Measurements from ENCODE around the gene NOX3. TPM values are rescaled to one million over a fixed set of nuclear protein-coding genes. Genes with fewer than 3 reads are reported as not detected.

Gene NOX3
- total and polyA plus RNA-seq, 2 donors (not counting 1 experiment from before 2014, with no cell fraction given), result not detected

GRCh38 chr6:155434096-155434495 lies 21.5 kb downstream of the NOX3 start:
- H3K9me3 Mint-ChIP-seq (ENCODE audit: insufficient read depth), result no peaks in the 10 kb centered on the region
- H3K79me2 ChIP-seq (ENCODE audit: control insufficient read depth, insufficient read depth, low read length), result no peaks in the 10 kb centered on the region
- no peak overlapping the region for H3K4me3 ChIP-seq (ENCODE audit: control extremely low read depth in 1 of 5, extremely low read depth in 1 of 5, insufficient read depth in 1 of 5, low read depth in 2 of 5, low read length in 4 of 5)
- H3K27ac ChIP-seq (ENCODE audit: low read length in 2 of 2), result no peak overlapping the region
- no peak overlapping the region for H3K9ac ChIP-seq (ENCODE audit: low read length)
- no peak overlapping the region for H2AFZ ChIP-seq (ENCODE audit: insufficient read depth, low read depth, low read length, poor library complexity, severe bottlenecking)
- H4K20me1 ChIP-seq (ENCODE audit: control insufficient read depth, insufficient read depth, low read length, poor library complexity, severe bottlenecking), result no peaks in the 10 kb centered on the region
- ATAC-seq (ENCODE audit: low read depth) (no peak), DNase-seq (no peak)
- no peaks in the 10 kb centered on the region for H3K9me3 ChIP-seq (ENCODE audit: control extremely low read depth in 1 of 3, control insufficient read depth in 2 of 3, insufficient read depth in 1 of 3, low read length in 2 of 3)
- WGBS (ENCODE audit: insufficient coverage), result 96% methylated on average over 5 of the region's 8 CpGs
- H3K4me2 ChIP-seq (replicated peaks; ENCODE audit: low read depth, low read length, poor library complexity, severe bottlenecking), result no peak overlapping the region
- ChIA-PET CTCF (no interaction called here), POLR2A (no interaction called here)
- no peaks in the 10 kb centered on the region for H3K36me3 ChIP-seq (replicated peaks in 1 of 2; ENCODE audit: control extremely low read depth in 1 of 2, control insufficient read depth in 1 of 2, extremely low read depth in 1 of 2, insufficient read depth in 2 of 2, low read length in 1 of 2)
- TF ChIP-seq, protein P1, sequence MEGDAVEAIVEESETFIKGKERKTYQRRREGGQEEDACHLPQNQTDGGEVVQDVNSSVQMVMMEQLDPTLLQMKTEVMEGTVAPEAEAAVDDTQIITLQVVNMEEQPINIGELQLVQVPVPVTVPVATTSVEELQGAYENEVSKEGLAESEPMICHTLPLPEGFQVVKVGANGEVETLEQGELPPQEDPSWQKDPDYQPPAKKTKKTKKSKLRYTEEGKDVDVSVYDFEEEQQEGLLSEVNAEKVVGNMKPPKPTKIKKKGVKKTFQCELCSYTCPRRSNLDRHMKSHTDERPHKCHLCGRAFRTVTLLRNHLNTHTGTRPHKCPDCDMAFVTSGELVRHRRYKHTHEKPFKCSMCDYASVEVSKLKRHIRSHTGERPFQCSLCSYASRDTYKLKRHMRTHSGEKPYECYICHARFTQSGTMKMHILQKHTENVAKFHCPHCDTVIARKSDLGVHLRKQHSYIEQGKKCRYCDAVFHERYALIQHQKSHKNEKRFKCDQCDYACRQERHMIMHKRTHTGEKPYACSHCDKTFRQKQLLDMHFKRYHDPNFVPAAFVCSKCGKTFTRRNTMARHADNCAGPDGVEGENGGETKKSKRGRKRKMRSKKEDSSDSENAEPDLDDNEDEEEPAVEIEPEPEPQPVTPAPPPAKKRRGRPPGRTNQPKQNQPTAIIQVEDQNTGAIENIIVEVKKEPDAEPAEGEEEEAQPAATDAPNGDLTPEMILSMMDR (IDR thresholded peaks at IDR 0.05), result no peak
- no peak for TF ChIP-seq EZH2 (IDR thresholded peaks at IDR 0.05; ENCODE audit: borderline replicate concordance, insufficient read depth, low read depth, low read length, poor library complexity, severe bottlenecking)
- no peak overlapping the region for H3K27ac Mint-ChIP-seq
- H3K27me3 Mint-ChIP-seq, result no peaks in the 10 kb centered on the region
- H3K4me1 Mint-ChIP-seq, result peaks cover 6% of the 10 kb centered on the region
- intact Hi-C loops (cut with micrococcal nuclease), result no loop called here
- H3K4me1 ChIP-seq (ENCODE audit: control insufficient read depth in 2 of 2, insufficient read depth in 2 of 2, low read length in 2 of 2), result peaks cover 3 to 5% of the 10 kb centered on the region in 2 donors
- no peak overlapping the region for H3K4me3 Mint-ChIP-seq
- no peaks in the 10 kb centered on the region for H3K27me3 ChIP-seq (replicated peaks in 1 of 4; ENCODE audit: control extremely low read depth in 1 of 4, control insufficient read depth in 3 of 4, insufficient read depth in 4 of 4, low read length in 3 of 4)

DNA sequence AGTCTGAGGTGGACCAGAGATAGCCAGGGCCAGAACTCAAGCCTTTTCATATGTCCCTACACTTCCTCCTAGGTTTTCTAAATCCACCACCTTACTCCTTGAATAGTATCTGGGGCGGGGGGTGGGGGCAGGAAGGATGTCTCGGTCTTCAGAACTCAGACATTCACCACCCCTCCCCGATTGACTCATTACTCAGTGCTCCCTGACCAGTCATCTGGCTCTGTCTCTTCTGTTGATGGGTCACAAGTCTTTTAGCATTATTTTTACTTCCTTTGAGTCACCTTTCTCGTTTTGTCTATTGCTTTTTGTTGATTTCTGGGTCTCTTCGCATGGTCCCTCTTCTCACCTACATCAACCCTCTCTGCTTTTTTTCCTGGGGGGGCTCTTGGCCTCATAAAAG lies 23.3 kb downstream of the NOX3 start:
- no peaks in the 10 kb centered on the region for H3K27me3 ChIP-seq (replicated peaks in 1 of 4; ENCODE audit: control extremely low read depth in 1 of 4, control insufficient read depth in 3 of 4, insufficient read depth in 4 of 4, low read length in 3 of 4)
- no peak overlapping the region for H3K4me2 ChIP-seq (replicated peaks; ENCODE audit: low read depth, low read length, poor library complexity, severe bottlenecking)
- H3K4me3 Mint-ChIP-seq, result no peak overlapping the region
- no peak for DNase-seq
- no peak overlapping the region for H3K9ac ChIP-seq (ENCODE audit: low read length)
- H3K4me3 ChIP-seq (ENCODE audit: control extremely low read depth in 1 of 5, extremely low read depth in 1 of 5, insufficient read depth in 1 of 5, low read depth in 2 of 5, low read length in 4 of 5), result no peak overlapping the region
- H3K79me2 ChIP-seq (ENCODE audit: control insufficient read depth, insufficient read depth, low read length), result no peaks in the 10 kb centered on the region
- no peak overlapping the region for H3K27ac ChIP-seq (ENCODE audit: low read length in 2 of 2)
- ATAC-seq (ENCODE audit: low read depth), result no peak
- no peak overlapping the region for H3K27ac Mint-ChIP-seq
- 73% methylated on average over 5 of the region's 5 CpGs for WGBS (ENCODE audit: insufficient coverage)
- H3K36me3 ChIP-seq (replicated peaks in 1 of 2; ENCODE audit: control extremely low read depth in 1 of 2, control insufficient read depth in 1 of 2, extremely low read depth in 1 of 2, insufficient read depth in 2 of 2, low read length in 1 of 2), result no peaks in the 10 kb centered on the region
- H3K4me1 Mint-ChIP-seq, result no peaks in the 10 kb centered on the region
- no peaks in the 10 kb centered on the region for H3K4me1 ChIP-seq (ENCODE audit: control insufficient read depth in 2 of 2, insufficient read depth in 2 of 2, low read length in 2 of 2)
- ChIA-PET CTCF (no interaction called here), POLR2A (no interaction called here)
- TF ChIP-seq EZH2 (IDR thresholded peaks at IDR 0.05; ENCODE audit: borderline replicate concordance, insufficient read depth, low read depth, low read length, poor library complexity, severe bottlenecking), result no peak
- TF ChIP-seq, protein P1 (IDR thresholded peaks at IDR 0.05), result no peak
- intact Hi-C loops (cut with micrococcal nuclease), result no loop called here
- H3K9me3 Mint-ChIP-seq (ENCODE audit: insufficient read depth), result no peaks in the 10 kb centered on the region
- no peak overlapping the region for H2AFZ ChIP-seq (ENCODE audit: insufficient read depth, low read depth, low read length, poor library complexity, severe bottlenecking)
- no peaks in the 10 kb centered on the region for H4K20me1 ChIP-seq (ENCODE audit: control insufficient read depth, insufficient read depth, low read length, poor library complexity, severe bottlenecking)
- H3K27me3 Mint-ChIP-seq, result no peaks in the 10 kb centered on the region
- no peaks in the 10 kb centered on the region for H3K9me3 ChIP-seq (ENCODE audit: control extremely low read depth in 1 of 3, control insufficient read depth in 2 of 3, insufficient read depth in 1 of 3, low read length in 2 of 3)

Data from B cell (primary cell).